Left forelimb (tissue), 1 donor: ENCODE data around the gene B3GALT4.

ENCODE experiments used
- DNase-seq: peaks from one replicate; pipeline ENCODE4 v3.0.0-alpha.2; 2018; ENCODE audit warnings: low spot score

Gene B3GALT4

DNA sequence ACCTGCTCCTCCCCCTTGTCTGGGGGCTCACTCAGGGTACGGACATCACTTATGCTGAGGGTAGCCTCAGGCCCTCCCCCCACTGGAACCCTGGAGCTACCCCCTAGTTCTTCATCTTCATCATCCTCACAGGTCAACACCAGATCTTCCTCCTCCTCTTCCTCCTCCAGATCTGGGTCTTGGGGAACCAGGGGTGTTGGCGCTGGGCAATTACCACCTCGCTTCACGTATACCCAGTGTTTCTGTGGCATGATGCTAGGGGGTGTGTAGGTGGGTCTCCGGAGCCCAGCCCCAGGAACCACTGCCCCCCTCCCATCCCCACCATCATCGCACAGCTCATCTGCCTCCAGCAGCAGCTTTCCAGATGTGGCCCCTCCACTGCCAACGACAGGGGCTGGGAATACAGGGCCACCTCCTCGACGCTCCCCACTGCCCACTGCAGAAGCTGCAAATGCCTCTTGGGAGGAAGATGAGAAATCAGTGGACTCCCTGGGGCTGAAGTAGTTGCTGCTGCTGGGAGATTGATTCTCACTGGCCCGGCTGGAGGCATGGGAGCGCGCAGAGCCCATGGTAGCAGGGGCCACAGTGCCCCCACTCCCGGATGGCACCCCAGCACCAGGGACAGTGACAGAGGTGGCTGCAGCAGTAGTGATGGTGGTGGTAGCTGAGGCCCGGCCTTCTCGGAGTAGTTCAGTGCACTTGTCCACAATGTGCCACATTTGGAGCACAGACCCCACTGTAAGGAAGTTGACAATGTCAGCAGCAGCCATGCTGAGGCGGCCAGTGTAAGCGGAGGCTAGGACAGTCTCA lies 39.1 kb downstream of the B3GALT4 start:
- no peak for DNase-seq

DNA sequence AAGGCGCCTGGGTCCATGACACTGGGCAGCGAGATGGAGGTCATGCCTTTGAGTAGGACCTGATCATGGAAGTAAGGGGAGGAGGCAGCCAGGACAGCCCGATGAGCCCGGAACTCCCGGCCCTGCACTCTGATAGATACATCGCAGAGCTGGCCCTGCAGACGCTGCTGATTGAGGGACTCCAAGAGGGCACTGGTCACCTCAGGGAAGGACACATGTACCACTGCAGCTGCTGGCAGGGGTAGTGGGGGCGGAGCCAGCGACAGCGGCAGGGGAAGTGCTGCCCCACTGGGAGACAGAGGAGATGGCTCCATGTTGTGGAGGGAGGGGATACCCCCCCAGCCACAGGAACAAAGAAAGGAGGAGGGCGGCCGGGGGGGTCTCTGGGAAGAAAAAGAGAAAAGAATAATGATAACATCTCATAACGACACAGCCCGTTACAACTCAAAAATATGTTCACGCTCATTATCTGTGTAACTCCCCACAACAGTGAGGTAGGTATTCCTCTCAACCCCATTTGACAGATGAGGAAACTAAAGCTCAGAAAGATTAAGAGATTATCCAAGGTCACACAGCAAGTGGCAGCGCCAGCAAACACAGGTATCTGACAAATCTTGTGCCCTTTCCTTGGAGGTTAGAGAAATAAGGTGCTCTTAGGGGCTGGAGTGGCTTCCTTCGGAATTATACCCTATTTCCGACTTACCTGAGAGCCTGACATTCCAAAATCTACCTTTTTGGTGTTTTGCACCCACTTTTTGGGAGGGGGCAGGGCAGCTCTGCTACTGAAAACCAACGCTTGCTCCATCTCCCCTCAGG lies 39.9 kb downstream of the B3GALT4 start:
- DNase-seq: no peak

DNA sequence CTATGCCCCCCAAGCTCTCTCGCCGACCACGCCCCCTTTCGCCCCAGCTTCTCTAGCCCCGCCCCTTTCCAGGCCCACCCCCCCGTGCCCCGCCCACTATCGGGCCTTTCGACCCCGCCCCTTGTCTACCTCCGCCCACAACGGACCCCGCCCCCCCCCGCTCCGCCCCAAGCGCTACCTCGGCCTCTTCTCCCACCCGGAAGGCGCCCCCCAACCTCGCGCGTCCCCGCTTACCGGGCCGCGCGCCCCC lies 40.4 kb downstream of the B3GALT4 start:
- DNase-seq: no peak

DNA sequence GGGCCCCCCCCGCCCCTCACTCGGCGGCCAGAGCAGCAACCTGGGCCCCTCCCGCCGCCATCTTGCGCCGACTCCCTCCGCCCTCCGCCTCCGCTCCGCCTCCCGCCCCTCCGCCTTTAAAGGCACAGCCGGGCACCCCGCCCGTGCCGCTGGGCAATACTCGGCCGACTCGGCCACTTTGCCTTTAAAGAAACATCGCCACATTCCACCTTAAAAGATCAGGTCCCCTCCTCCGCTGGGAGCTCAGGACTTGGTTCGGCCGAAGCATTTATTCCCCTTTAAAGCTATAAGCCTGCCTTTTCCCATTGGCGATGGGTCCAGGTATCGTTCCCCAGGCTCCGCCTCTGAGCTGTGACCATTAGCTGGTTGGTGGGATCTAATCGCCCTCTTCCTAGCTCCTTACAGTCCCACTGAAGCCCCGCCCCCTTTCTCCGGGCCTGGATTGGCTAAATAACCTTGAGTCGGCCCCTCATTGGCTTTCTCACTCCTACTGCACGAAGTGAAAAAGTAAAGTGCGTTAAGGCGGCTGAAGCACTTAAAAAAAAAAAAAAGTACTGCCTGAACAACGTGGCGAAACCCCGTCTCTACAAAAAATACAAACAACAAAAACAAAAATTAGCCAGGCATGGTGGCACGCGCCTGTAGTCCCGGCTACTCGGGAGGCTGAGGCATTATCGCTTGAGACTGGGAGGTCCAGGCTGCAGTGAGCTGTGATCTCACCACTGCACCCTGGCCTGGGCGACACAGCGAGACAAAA lies 40.9 kb downstream of the B3GALT4 start, which contains the start of gene ZBTB22:
ZBTB22 (minus strand) TSS at position 76 of the 757 bp plus-strand sequence. CDS start 828 bp downstream, outside the sequence.
- DNase-seq: peak; percentile 97

DNA sequence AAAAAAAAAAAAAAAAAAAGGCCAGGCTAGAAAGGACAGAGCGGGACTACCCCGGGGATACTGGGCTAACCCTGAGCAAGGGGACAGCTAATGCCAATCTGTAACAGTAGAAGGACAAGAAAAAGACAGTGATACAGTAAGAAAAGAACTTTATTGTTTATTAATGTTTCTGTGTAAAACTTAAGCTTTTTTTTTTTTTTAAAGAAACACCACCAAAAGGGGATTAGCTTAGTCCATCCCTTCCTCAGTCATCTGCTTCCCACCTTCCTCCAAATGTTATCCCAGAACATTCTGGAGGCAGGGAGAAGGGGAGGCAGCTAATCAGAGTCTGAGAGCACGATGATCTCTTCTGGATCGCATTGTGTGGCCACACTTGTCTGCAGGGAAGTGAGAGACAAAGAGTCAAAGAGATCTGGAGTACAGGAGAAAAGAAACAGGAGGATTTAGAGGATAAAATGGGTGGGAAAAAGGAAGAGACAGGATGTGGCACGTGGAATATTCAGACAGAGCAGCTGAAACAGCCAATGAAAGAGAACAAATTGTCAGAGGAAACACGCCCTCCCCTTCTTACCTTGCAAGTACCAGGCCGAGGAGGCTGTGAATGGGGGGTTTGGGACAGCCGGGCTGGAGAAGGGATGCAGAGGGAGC lies 41.6 kb downstream of the B3GALT4 start:
- DNase-seq: no peak

DNA sequence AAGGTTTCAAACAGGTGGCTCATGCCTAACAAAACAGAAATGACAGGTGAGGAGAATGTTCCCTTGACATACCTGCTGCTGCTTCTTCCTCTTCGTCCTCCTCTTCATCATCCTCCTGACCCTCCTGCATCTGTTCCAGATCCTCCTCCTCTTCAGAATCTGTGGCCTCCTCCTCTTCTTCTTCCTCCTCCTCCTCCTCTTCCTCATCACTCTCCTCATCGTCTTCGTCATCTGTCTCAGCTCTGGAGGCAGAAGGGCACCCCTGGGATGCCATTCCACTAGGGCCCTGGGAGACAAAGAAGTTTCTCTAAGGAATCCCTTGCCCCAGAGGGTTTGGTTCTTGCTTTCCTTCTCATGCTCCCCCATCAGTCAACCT lies 43.0 kb downstream of the B3GALT4 start:
- DNase-seq: no peak

DNA sequence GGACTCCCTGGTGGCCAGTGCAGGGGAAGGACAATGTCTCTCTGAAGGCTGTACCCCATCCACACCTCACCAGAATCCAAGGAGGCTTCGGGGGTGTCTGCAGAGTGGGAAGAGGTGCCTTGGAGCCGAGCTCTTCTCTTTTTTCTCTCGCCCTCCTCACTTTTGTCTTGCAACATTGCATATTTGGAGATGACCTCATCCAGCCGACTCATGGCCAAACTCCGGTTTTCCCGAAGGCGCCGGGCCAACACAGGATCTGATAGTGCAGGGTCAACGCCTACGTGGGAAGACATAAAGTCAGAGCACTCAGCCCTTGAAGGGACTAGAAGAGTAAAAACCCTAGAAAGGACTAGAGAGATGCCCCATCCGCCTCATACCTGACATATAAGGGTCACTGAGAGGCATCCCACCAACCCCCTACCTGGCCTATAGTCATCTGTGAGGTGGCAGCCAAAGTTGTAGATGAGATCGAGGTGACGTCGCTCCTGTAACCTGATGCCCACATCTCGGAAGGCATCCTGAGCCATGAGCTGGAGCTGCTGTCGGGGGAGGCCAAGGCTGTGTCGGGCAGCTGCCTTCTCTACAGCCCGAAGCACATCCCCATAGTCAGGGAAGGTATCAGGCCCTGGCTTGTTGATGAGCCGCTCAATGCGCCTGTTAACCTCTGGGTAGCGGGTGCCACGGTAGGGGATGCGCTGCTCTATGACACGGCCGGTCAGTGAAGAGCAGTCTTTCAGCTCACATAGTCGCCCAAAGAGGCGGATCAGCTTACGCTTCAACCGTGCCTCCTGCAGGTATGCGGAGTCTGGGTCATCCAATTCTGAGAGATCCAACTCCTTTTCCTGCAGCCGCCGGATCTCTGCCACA lies 43.6 kb downstream of the B3GALT4 start:
- no peak for DNase-seq

DNA sequence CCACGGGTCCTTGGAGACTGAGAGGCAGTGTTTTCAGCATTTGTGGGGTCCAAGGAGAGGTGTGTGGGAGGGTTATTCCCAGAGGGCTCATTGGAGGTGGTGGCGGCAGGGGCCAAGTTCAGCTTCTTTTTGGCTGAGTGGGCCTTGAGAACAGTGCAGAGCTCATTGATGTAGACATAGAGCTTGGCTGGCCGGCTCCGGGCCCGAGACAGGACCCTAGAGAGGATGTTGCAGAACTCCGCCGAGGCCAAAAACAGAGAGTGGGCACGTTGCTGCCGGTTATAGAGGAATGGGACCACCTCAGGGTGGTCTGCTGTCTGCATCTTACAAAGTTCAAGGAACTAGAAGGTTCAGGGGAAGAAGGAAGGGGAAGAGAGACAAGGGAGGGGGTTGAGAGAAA lies 44.3 kb downstream of the B3GALT4 start:
- no peak for DNase-seq

DNA sequence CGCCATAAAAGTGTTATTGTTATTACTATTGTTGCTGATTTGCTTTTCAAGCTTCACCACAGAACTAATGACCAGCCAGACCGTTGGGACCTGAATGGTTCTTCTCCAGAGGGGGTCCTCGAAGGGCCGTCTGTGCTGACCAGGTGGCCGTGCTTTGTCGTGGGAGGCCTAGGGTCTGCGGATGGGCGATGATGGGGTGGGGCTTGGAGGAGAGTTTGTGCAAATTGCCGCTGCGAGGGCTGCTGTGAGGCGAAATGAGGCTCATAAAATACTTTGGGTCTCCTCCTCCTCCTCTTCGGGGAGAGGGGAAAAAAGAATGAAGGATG lies 46.7 kb downstream of the B3GALT4 start:
- no peak for DNase-seq

DNA sequence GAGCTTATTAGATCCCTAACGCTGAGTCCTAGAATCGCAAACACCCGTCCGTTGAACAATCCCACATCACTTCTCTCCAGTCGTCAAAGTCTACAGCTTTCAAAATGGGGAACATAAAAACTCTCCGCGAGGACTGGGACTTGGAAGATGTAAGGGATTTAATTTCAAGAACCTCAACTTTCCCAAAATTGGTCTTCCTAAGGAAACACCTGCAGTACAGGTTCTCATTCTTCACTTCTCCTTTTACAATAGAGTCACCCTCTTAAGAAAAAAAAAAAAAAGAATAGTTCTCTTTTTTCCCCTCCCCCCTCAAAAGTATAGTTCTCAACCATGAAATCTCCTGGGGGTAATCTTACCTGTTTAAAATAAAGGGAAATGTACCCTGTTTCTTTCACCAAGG lies 47.2 kb downstream of the B3GALT4 start:
- DNase-seq: no peak
